Endothelial cell of coronary artery (primary cell): ENCODE measurements around the gene TUBB3. TPM values are rescaled to one million over a fixed set of nuclear protein-coding genes. Genes with fewer than 3 reads are reported as not detected.

Experiments
- total RNA-seq: library from RNA; depleted of rRNA; stranded (reverse); fragments of >200 nt; gene quantifications from 2 replicates; pipeline ENCODE4 v1.2.3, GENCODE V29; 2014

The TUBB3 gene
- 157 and 335 TPM in 2 replicates for total RNA-seq

DNA sequence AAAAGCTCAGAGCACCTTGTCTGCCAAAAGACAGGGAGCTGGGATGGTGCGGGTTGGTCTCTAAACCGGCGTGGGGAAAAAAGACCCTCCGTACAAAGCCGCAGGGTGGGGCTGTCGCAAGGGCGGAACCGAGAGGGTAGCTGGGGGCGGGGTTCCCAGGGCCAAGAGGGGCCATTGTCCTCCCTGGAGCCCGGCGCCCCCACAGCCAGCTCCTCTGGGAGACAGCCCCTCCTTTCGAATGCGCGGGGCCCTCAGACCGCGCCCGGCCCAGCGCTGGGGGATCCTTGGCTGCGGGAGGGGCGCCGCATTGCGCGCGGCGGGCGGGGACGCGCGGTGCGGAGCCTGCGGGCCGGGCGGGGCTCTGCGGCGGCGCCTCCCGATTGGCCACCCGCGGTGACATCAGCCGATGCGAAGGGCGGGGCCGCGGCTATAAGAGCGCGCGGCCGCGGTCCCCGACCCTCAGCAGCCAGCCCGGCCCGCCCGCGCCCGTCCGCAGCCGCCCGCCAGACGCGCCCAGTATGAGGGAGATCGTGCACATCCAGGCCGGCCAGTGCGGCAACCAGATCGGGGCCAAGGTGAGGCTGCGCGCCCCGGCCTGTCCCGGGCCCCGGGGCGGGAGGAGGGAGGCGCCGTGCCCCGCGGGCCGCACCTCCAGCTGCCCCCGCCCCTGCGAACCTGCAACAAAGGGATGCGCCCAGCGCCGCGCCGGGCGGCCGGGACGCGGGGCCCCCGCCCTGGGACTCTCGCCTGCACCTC is at the start of gene TUBB3:
TSS of gene TUBB3 (plus strand) at position 459 of the 756 bp plus-strand sequence. CDS start at position 519, 60 bp downstream.

DNA sequence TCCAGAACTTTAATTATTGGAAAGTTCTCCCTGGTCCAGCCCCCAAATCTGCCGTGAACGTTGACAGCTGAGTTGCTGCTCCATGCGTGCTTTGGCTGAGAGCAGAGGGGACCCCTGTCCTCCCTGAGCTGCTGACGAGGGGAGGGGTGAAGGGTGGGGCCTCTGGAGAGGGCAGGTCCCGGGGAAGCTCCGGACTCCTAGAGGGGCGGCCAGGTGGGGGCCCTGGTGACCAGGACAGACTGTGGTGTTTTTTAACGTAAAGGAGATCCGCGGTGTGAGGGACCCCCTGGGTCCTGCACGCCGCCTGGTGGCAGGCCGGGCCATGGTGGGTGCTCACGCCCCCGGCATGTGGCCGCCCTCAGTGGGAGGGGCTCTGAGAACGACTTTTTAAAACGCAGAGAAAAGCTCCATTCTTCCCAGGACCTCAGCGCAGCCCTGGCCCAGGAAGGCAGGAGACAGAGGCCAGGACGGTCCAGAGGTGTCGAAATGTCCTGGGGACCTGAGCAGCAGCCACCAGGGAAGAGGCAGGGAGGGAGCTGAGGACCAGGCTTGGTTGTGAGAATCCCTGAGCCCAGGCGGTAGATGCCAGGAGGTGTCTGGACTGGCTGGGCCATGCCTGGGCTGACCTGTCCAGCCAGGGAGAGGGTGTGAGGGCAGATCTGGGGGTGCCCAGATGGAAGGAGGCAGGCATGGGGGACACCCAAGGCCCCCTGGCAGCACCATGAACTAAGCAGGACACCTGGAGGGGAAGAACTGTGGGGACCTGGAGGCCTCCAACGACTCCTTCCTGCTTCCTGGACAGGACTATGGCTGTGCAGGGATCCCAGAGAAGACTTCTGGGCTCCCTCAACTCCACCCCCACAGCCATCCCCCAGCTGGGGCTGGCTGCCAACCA is 4.4 kb upstream of the TUBB3 start, which contains the start of gene MC1R:
TSS of gene MC1R (plus strand) at position 410 of the 895 bp plus-strand sequence. CDS start at position 807, 397 bp downstream.

Other genes starting within 250 kb of the TUBB3 start
- 34.8 and 54.9 TPM in 2 replicates for gene CDK10, start 236.7 kb upstream of the TUBB3 start, total RNA-seq
- gene SPATA2L, start 221.6 kb upstream of the TUBB3 start, total RNA-seq = 12.8 and 17.4 TPM in 2 replicates
- 6.0 and 6.7 TPM in 2 replicates for gene VPS9D1, start 202.4 kb upstream of the TUBB3 start, total RNA-seq
- gene ZNF276, start 201.8 kb upstream of the TUBB3 start, total RNA-seq = 20.2 and 30.4 TPM in 2 replicates
- 6.8 and 14.5 TPM in 2 replicates for gene FANCA, start 106.7 kb upstream of the TUBB3 start, total RNA-seq
- gene SPIRE2, start 94.9 kb upstream of the TUBB3 start, total RNA-seq = 0.45 and 0.66 TPM in 2 replicates
- gene TCF25, start 49.8 kb upstream of the TUBB3 start, total RNA-seq = 187 and 192 TPM in 2 replicates
- gene MC1R, start 4.5 kb upstream of the TUBB3 start, total RNA-seq = 2.1 and 2.9 TPM in 2 replicates
- gene DEF8, start 25.4 kb downstream of the TUBB3 start, total RNA-seq = 122 and 133 TPM in 2 replicates
- 9.5 and 11.3 TPM in 2 replicates for gene DBNDD1, start 96.1 kb downstream of the TUBB3 start, total RNA-seq
- not detected in 2 replicates for gene PRDM7, start 154.0 kb downstream of the TUBB3 start, total RNA-seq